Eye (tissue), 1 donor: ENCODE results near the gene RBM17.
A peak's percentile ranks its signal among the peaks of the same experiment; 100 is the strongest.
"Not testable (repeated sequence)": the region's sequence is repeated elsewhere in the genome, so short reads cannot be mapped to it uniquely, and the experiment has no call there.

Source experiments
- DNase-seq: peaks from one replicate; pipeline ENCODE4 v3.0.0-alpha.2; 2015

Gene RBM17

DNA sequence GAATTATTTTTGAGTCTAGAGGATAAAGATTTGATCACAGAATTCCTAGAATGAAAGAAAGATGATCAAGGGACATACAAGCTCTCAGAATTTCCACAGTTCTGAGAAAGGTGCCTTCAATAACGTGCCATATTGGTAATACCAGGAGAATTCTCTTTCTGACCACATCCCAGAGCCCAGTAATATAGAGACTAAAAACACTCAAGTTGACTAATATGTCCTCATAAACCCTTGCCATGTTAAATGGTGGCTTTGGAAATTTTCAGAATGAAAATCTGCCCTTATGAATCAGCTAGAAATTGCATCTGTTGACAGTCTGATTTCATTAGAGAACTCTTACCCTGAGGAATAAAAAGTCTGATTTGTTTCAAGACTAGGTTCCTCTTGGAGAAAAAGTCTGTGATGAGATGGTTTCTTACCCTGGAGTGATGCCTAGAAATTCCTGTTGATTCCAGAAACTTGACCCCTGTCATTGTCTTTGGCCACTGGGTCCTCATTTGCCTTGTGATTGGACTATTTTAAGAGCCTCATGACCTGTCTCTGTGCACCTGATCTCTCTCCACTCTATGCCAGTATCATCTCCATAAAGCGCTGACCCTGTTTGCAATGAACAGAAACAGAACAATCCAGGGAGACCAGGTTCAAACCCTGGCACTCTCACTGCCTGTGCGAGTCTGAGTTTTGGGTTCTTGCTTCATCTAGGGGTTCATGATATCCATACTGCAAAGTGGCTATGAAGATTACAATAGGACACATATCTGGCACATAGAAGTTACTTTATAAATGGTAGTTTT lies 30.0 kb upstream of the RBM17 start:
- no peak for DNase-seq

DNA sequence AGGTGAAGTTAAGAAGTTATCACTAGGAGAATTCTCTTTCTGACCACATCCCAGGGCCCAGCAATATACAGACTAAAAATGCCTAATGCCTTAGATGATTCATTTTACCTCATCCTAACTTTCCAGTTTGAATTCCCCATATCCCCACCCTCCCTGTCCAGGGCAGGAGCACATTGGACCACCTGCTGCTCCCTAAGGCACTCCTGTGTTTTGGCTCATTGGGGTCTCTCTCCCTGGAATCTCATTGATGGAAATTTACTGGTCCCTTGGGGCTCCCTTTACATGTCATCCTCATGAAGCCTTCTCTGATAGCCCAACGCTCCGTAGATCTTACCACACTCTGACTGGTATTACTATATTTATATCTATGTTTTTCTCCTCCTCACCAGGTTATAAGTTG lies 29.3 kb upstream of the RBM17 start:
- DNase-seq, result no peak

DNA sequence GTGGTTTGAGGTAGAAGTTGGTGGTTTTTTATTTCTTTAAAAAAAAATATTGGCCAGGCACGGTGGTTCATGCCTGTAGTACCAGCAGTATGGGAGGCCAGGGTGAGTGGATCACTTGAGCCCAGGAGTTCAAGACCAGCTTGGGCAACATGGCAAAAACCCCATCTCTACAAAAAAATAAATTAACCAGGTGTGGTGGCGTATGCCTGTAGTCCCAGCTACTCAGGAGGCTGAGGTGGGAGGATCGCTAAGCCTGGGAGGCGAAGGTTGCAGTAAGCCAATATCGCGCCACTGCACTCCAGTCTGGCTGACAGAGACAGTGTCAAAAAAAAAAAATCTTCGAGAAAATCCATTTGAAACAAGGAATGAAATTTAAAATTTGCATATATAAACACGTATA lies 27.8 kb upstream of the RBM17 start:
- no peak for DNase-seq

GRCh38 chr10:6062101-6062771 lies 26.6 kb upstream of the RBM17 start, which contains the start of gene IL2RA:
Gene IL2RA, minus strand, starts transcription at chr10:6062367. Its CDS starts 216 bp downstream, at chr10:6062151.
- DNase-seq, result no peak

GRCh38 chr10:6064119-6064518 lies 24.7 kb upstream of the RBM17 start:
- no peak for DNase-seq

- not testable (repeated sequence) for DNase-seq
Measured at GRCh38 chr10:6064726-6065125, 24.1 kb upstream of the RBM17 start.

DNA sequence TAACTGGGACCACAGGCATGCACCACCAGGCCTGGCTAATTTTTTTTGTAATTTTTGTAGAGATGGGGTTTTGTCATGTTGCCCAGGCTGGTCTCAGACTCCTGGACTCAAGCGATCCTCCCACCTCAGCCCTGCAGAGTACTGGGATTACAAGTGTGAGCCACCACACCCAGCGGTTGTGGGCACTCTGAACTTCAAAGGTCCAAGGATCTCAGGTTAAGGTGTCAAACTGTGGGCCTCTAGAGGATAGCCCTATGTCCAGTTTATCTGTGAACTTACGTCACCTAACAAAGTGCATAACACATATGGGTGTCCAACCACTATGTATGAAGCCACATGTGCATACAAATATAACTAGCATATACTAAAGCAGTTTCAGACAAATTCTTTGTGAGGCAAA lies 23.4 kb upstream of the RBM17 start:
- DNase-seq, result no peak

GRCh38 chr10:6065835-6066234 lies 23.0 kb upstream of the RBM17 start:
- DNase-seq, result no peak

GRCh38 chr10:6067457-6067856 lies 21.4 kb upstream of the RBM17 start:
- DNase-seq, result no peak

DNA sequence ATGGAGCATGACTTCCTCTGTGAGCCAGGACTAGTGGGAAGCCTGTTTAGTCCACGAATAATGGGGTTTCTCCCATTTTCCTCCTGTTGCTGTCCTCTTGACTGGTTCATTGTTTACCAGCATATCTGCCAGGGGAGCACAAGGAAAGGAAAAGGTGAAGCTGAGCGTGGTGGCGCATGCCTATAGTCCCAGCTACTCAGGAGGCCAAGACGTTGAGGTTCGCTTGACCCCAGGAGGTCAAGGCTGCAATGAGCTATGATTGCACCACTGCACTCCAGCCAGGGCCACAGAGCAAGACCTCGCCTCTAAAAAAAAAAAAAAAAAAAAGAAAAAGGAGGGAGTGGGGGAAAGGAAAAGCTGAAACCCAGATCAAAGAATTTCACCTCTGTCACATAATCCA lies 20.8 kb upstream of the RBM17 start:
- DNase-seq, result no peak

GRCh38 chr10:6068422-6068821 lies 20.4 kb upstream of the RBM17 start:
- no peak for DNase-seq

DNA sequence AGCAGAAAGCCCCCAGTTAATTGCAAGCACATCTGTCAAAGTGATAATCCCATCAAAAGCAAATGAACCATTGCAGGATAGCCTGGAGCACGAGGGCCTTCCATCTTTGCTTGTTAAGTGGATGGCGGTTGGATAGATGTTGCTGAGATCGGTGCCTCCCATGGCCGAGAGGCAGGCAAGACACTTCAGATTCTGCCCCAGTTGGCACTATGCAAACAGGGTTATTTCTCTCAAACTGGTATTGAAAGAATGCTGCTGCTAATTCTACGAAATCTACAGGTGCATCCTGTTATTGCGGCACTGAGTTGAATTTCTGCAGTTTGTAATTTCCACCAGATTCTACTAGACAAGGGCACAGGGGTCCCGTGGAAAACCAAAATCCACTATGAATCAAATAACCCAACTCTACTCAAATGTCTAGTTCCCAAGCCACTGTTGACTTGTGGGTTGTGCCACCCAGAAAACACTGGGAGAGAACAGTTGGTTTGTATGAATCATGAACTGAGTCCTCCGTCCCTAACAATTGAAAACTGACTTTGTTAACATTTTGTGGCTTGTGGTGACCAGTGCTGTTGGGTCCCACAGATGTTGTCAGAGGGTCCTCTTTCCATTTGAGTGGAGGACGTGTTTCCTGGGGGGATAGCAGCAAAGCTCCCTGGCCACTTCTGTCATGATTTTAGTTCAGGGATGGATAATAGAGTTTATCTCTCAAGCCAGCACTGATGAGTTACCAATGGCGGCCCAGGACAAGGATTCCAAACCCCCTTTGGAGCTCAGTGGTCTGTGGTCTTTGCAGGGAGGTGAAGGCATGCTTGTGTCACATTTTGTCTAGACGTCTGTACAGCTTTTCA lies 19.5 kb upstream of the RBM17 start:
- peak; percentile 62 for DNase-seq

GRCh38 chr10:6070660-6071059 lies 18.2 kb upstream of the RBM17 start:
- no peak for DNase-seq

GRCh38 chr10:6071181-6072175 lies 17.4 kb upstream of the RBM17 start:
- no peak for DNase-seq

DNA sequence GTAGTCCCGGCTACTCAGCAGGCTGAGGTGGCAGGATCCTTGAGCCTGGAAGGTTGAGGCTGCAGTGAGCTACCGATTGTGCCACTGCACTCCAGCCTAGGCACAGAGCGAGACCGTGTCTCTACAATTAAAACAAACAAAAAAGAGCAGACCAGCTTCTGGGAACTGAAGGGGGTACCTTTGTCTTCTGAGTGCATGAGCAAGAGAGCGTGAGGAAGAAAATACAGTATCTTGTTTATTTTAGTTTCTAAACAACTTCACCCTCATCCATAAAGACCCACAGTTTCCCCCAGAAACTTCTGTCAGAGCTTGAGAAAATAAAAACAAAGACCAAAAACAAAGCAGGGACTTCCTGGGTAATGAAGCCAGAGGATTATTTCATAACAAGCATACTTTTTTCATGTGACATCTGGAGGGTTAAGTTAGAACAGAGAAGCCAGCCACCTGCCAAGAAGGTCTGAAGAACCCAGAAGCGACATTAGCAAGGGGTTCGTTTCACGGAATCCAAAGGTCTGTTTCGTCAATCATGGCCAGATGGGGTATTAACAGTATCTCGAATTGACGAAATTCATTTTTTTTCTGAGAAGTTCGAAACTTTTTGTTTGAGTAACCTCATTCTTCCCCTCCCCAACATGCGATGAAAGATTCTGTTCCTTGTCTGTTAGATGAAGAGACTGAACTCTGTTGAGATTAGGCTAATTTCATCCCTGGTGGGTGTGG lies 16.5 kb upstream of the RBM17 start:
- no peak for DNase-seq

DNA sequence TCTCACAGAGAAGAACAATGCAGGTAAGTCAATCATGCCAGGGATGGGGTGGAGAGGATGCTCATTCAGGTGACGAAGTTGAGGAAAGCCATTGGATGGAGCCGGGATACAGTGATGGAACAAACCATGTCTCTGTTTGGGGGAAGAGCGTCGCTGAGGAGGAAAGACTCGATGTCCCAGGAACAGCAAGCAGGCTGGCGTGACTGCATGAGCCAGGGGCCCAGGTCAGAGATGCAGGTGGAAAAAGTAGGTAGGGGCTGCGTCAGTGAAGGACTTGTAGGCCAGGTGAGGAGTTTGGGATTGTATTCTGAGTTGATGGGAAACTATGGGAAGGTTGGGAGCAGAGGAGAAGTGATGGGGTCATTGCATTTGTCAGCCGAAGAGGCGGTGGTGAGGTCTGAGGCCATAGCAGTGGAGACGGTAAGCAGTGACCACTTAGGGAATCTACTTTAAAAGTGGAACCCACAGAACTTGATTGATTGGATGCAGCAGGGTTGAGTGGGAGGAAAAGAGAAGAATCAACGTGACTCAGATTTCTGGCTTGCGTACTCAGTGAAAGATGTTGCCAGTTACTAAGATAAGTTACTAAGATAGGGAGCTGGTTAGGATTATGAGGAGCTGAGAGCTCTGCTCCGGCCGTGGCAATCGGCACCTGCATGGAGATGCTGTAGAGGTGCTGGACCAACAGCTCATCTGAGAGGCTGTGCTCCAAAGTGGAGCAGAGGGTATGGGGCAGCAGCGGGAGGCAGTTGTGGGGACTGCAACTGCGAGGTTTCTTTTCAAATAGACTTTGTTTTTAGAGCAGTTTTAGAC lies 14.1 kb upstream of the RBM17 start:
- DNase-seq, result no peak

GRCh38 chr10:6077071-6077675 lies 11.7 kb upstream of the RBM17 start:
- no peak for DNase-seq

DNA sequence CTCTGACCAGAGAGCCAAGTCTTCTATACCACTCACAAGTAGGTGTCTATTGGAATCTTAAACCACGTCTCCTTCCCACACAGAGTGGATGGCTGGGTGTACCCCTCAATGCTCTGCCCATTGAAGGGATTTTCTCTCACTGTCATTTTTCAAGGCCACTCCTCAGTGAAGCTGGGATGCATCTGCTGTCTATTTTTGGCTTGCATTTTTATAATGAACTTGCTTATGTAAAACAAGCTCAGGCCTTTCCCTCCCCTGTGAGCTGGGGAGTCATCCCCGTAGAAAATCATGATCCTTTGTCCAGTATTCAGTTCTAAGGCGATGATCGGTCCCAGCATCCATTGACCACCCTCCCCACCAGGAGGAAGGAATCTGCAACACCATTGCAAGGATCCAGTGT lies 9.8 kb upstream of the RBM17 start:
- DNase-seq, result no peak

GRCh38 chr10:6080417-6080973 lies 8.3 kb upstream of the RBM17 start:
- no peak for DNase-seq
